IMR-90 (cell line): ENCODE data around the gene LENG9. TPM values are rescaled to one million over a fixed set of nuclear protein-coding genes. Genes with fewer than 3 reads are reported as not detected.

Source experiments
- ATAC-seq: fragments of 200-7000 bp; cut with Tn5 transposase; 2 replicates; pipeline ENCODE4 v1.9.1; 2020; ENCODE audit warnings: low read depth, mild to moderate bottlenecking, moderate library complexity
- BruUV-seq: library from RNA; stranded (reverse); fragments of 400-500 nt; replicated peaks from 2 replicates; lab custom pipeline; 2021; lab: Mats Ljungman, UMichigan
- CTCF ChIA-PET: fragments of 300-600 bp; formaldehyde crosslinking; extraction: SDS; loops from one replicate; lab custom pipeline; 2021; ENCODE audit warnings: antibody characterized with exemption; lab: Yijun Ruan, JAX
- POLR2A ChIA-PET: fragments of 300-600 bp; sonication (Branson Sonifier 250); formaldehyde crosslinking; loops from one replicate; lab custom pipeline; 2022; ENCODE audit warnings: antibody characterized with exemption; ENCODE audit not compliant: unreplicated experiment; lab: Charles Lee
- DNase-seq: peaks from one replicate; pipeline ENCODE4 v3.0.0; 2013
- H2AFZ ChIP-seq: replicated peaks from 2 replicates; pipeline ENCODE3; 2013; ENCODE audit warnings: low read length, mild to moderate bottlenecking; ENCODE audit not compliant: poor library complexity
- H2AK5ac ChIP-seq: 2 replicates; pipeline ENCODE4 v1.6.1; 2013; ENCODE audit warnings: low read depth, low read length, inconsistent platforms
- H2AK9ac ChIP-seq: replicated peaks from 2 replicates; pipeline ENCODE3; 2013; ENCODE audit warnings: mild to moderate bottlenecking, low read depth, low read length, moderate library complexity; ENCODE audit not compliant: poor library complexity
- H2BK120ac ChIP-seq: 2 replicates; pipeline ENCODE4 v1.6.1; 2013; ENCODE audit warnings: low read depth, low read length, inconsistent platforms
- H2BK15ac ChIP-seq: 3 replicates; pipeline ENCODE4 v1.6.1; 2013; ENCODE audit warnings: low read depth, low read length, inconsistent platforms
- H2BK20ac ChIP-seq: 2 replicates; pipeline ENCODE4 v1.6.1; 2013; ENCODE audit warnings: low read depth, mild to moderate bottlenecking, inconsistent platforms, low read length, moderate library complexity
- H2BK5ac ChIP-seq: 2 replicates; pipeline ENCODE4 v1.6.1; 2013; ENCODE audit warnings: mild to moderate bottlenecking, low read depth, low read length, inconsistent platforms; ENCODE audit not compliant: poor library complexity, severe bottlenecking
- H3K14ac ChIP-seq: replicated peaks from 2 replicates; pipeline ENCODE4 v1.6.1; 2013; ENCODE audit warnings: low read depth, low read length, inconsistent platforms
- H3K18ac ChIP-seq: 2 replicates; pipeline ENCODE4 v1.6.1; 2013; ENCODE audit warnings: low read depth, low read length, control low read depth
- H3K23ac ChIP-seq: 2 replicates; pipeline ENCODE4 v1.6.1; 2013; ENCODE audit warnings: low read depth, low read length, inconsistent platforms
- H3K27ac ChIP-seq: 2 replicates; pipeline ENCODE4 v1.5.1; 2013; ENCODE audit warnings: mild to moderate bottlenecking, control low read depth, low read length; ENCODE audit not compliant: insufficient read depth
- H3K27me3 ChIP-seq: 2 replicates; pipeline ENCODE4 v1.6.1; 2013; ENCODE audit warnings: low read length; ENCODE audit not compliant: control insufficient read depth, insufficient read depth
- H3K36me3 ChIP-seq: 2 replicates; pipeline ENCODE4 v1.6.1; 2013; ENCODE audit warnings: low read length, mixed read lengths; ENCODE audit not compliant: control insufficient read depth, insufficient read depth
- H3K4ac ChIP-seq: 2 replicates; pipeline ENCODE4 v1.6.1; 2013; ENCODE audit warnings: low read depth, low read length, inconsistent platforms
- H3K4me1 ChIP-seq: 2 replicates; pipeline ENCODE4 v1.6.1; 2013; ENCODE audit warnings: low read length, mixed read lengths; ENCODE audit not compliant: control insufficient read depth, insufficient read depth
- H3K4me2 ChIP-seq: 2 replicates; pipeline ENCODE4 v1.6.1; 2013; ENCODE audit warnings: low read depth, mild to moderate bottlenecking, control low read depth, low read length, moderate library complexity
- H3K4me3 ChIP-seq: 2 replicates; pipeline ENCODE4 v1.5.1; 2013; ENCODE audit warnings: low read depth, mild to moderate bottlenecking, control low read depth, low read length, moderate library complexity; ENCODE audit not compliant: insufficient read depth
- H3K56ac ChIP-seq: 2 replicates; pipeline ENCODE4 v1.6.1; 2013; ENCODE audit warnings: low read length, inconsistent platforms; ENCODE audit not compliant: insufficient read depth; ENCODE audit errors: extremely low read depth
- H3K79me1 ChIP-seq, 2 experiments: 2 replicates each; pipeline ENCODE4 v1.6.1; 2013; ENCODE audit warnings: low read length in 2 of 2, inconsistent platforms in 1 of 2, low read depth in 1 of 2
- H3K9ac ChIP-seq: 2 replicates; pipeline ENCODE4 v1.6.1; 2013; ENCODE audit warnings: low read depth, low read length, control low read depth
- H3K9me1 ChIP-seq: 2 replicates; pipeline ENCODE4 v1.6.1; 2013; ENCODE audit warnings: low read length, inconsistent platforms; ENCODE audit not compliant: insufficient read depth
- H3K9me3 ChIP-seq: 2 replicates; pipeline ENCODE4 v1.6.1; 2013; ENCODE audit warnings: low read length; ENCODE audit not compliant: control insufficient read depth, insufficient read depth
- H4K20me1 ChIP-seq: 2 replicates; pipeline ENCODE4 v1.6.1; 2013; ENCODE audit warnings: low read length, inconsistent platforms; ENCODE audit not compliant: insufficient read depth
- H4K5ac ChIP-seq: 2 replicates; pipeline ENCODE4 v1.6.1; 2013; ENCODE audit warnings: mild to moderate bottlenecking, low read depth, low read length, control low read depth
- H4K8ac ChIP-seq, 2 experiments: 2 replicates each; pipeline ENCODE4 v1.6.1; 2013; ENCODE audit warnings: low read depth in 2 of 2, low read length in 2 of 2, control low read depth in 1 of 2, inconsistent platforms in 1 of 2
- H4K91ac ChIP-seq: 2 replicates; pipeline ENCODE4 v1.6.1; 2013; ENCODE audit warnings: low read depth, low read length, inconsistent platforms; ENCODE audit not compliant: insufficient read depth
- BHLHE40 ChIP-seq: fragments of 150-350 bp; IDR thresholded peaks from 2 replicates; pipeline ENCODE4 v1.6.1; 2016; ENCODE audit warnings: mild to moderate bottlenecking, low read depth, low read length
- FOS ChIP-seq: fragments of 150-350 bp; IDR thresholded peaks from 2 replicates; pipeline ENCODE4 v1.6.1; 2016; ENCODE audit warnings: low read depth, low read length
- MAFK ChIP-seq: IDR thresholded peaks from 2 replicates; pipeline ENCODE4 v1.6.1; 2012; ENCODE audit warnings: low read depth, low read length, improper control_type of control experiment
- MAZ ChIP-seq: IDR thresholded peaks from 2 replicates; pipeline ENCODE4 v1.6.1; 2012; ENCODE audit warnings: low read depth, mild to moderate bottlenecking, low read length, improper control_type of control experiment, moderate library complexity, borderline replicate concordance
- MXI1 ChIP-seq: IDR thresholded peaks from 2 replicates; pipeline ENCODE4 v1.6.1; 2012; ENCODE audit warnings: low read depth, mild to moderate bottlenecking, low read length, moderate library complexity, borderline replicate concordance
- NFE2L2 ChIP-seq: fragments of 150-350 bp; IDR thresholded peaks from 2 replicates; pipeline ENCODE4 v1.6.1; 2016; ENCODE audit warnings: low read depth, mild to moderate bottlenecking, low read length
- POLR2A ChIP-seq: IDR thresholded peaks from 2 replicates; pipeline ENCODE4 v1.6.1; 2012; ENCODE audit warnings: mild to moderate bottlenecking, low read depth, low read length
- RAD21 ChIP-seq: IDR thresholded peaks from 2 replicates; pipeline ENCODE4 v1.6.1; 2012; ENCODE audit warnings: low read length, improper control_type of control experiment
- SMC3 ChIP-seq: fragments of 150-350 bp; IDR thresholded peaks from 2 replicates; pipeline ENCODE4 v1.6.1; 2016; ENCODE audit warnings: low read depth, mild to moderate bottlenecking, antibody characterized with exemption, low read length, moderate library complexity
- USF2 ChIP-seq: fragments of 150-350 bp; IDR thresholded peaks from 2 replicates; pipeline ENCODE4 v1.6.1; 2017; ENCODE audit warnings: mild to moderate bottlenecking, antibody characterized with exemption, low read length, low read depth
- WGBS, 2 experiments: methylation state at CpG; one replicate each; pipeline versions ENCODE4 v1.1.5 to v1.1.7; 2013; ENCODE audit warnings: missing lambda C conversion rate in 2 of 2; ENCODE audit not compliant: insufficient read length in 1 of 2; ENCODE audit errors: extremely low coverage in 2 of 2; 5-methylcytosine and 5-hydroxymethylcytosine counted together
- dilution Hi-C: fragments of 300-500 bp; cut with HindIII; formaldehyde crosslinking; loops from one replicate; pipeline ENCODE4 v1.14.3; 2018; ENCODE audit warnings: low sequenced_read_pairs; ENCODE audit not compliant: unreplicated experiment
- in situ Hi-C: fragments of 300-500 bp; cut with MboI; formaldehyde crosslinking; loops from 3 replicates; pipeline ENCODE4 v1.14.3; 2019; ENCODE audit warnings: low sequenced_read_pairs, inconsistent platforms, mixed read lengths
- intact Hi-C: fragments of 100-400 bp; cut with micrococcal nuclease; formaldehyde crosslinking; loops from 2 replicates; pipeline ENCODE4 v1.10.0; 2022
- polyA plus RNA-seq, 3 experiments: library from polyadenylated mRNA; depleted of rRNA; stranded (reverse); fragments of >200 nt; gene quantifications; 2 replicates each; pipeline ENCODE4 v1.2.3, GENCODE V29; 2012; ENCODE audit warnings: low replicate concordance in 1 of 3
- total RNA-seq: library from RNA; depleted of rRNA; stranded (reverse); fragments of >200 nt; gene quantifications from 2 replicates; pipeline ENCODE4 v1.2.3, GENCODE V29; 2012
- TF ChIP-seq, protein P1 (sequence below): conservative IDR thresholded peaks from 2 replicates; pipeline ENCODE4 v1.5.1; 2012; ENCODE audit warnings: mild to moderate bottlenecking, low read depth, low read length, improper control_type of control experiment

Gene LENG9
- total and polyA plus RNA-seq, 2 of the 4 experiments (the other 2 are of a cell fraction) = 0.94 to 1.1 TPM

DNA sequence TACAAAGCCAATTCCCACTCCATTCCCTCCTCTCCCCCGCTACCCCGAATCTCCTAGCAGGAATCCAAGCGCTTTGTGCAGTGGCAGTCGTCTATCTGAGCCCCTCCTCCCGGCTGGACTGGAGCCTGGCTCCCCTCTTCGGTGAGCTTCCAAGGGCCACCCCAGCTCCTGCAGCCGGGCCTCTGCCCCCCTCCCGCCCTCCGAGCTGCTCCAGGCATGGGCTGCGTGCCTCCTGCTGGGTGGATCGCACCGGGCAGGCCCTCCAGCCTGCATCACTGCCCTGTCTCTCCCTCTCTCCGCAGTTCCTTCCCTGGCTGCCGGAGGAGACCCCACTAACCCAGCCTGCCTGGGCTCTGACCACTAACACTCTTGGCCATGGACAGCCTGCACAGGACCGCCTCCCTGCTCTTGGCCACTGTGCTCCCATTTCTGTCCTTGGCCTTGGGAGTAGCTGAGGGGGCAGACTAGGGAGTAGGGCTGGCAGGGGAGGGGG is 27.5 kb downstream of the LENG9 start:
- H3K9me1 ChIP-seq = peaks cover 6% of the 10 kb centered on the region; the same call in 1 of the 2 replicates
- no peak overlapping the region for H3K56ac ChIP-seq
- H4K5ac ChIP-seq = no peak overlapping the region
- H3K23ac ChIP-seq = no peak overlapping the region
- no peak overlapping the region for H3K4ac ChIP-seq
- peaks cover 14% of the 10 kb centered on the region for H4K20me1 ChIP-seq
- H3K9me3 ChIP-seq = no peaks in the 10 kb centered on the region
- no peak overlapping the region for H3K14ac ChIP-seq
- H2BK20ac ChIP-seq = no peak overlapping the region
- 17% methylated on average over 7 of the region's 15 CpGs; no CpG with 5 or more reads in 1 of the 2 experiments for WGBS, 2 experiments
- dilution Hi-C loops = no loop called here
- H3K79me1 ChIP-seq = peaks cover 14 to 19% of the 10 kb centered on the region in 2 experiments
- H3K4me1 ChIP-seq = no peaks in the 10 kb centered on the region
- POLR2A ChIA-PET = no interaction called here
- CTCF ChIA-PET = interaction anchor here (0.6 kb wide), 1 partner anchor 12 kb away, joined by 4 read pairs; no protein-coding TSS in a partner anchor
- peaks cover 7% of the 10 kb centered on the region for H3K36me3 ChIP-seq
- no peak overlapping the region for H3K27ac ChIP-seq
- no peak overlapping the region for H2AK9ac ChIP-seq
- no peak overlapping the region for H3K4me2 ChIP-seq
- TF ChIP-seq SMC3 (no peak), NFE2L2 (no peak), USF2 (no peak), MAZ (no peak), FOS (no peak), MXI1 (no peak), BHLHE40 (no peak), RAD21 (no peak), POLR2A (no peak), MAFK (no peak)
- TF ChIP-seq, protein P1, sequence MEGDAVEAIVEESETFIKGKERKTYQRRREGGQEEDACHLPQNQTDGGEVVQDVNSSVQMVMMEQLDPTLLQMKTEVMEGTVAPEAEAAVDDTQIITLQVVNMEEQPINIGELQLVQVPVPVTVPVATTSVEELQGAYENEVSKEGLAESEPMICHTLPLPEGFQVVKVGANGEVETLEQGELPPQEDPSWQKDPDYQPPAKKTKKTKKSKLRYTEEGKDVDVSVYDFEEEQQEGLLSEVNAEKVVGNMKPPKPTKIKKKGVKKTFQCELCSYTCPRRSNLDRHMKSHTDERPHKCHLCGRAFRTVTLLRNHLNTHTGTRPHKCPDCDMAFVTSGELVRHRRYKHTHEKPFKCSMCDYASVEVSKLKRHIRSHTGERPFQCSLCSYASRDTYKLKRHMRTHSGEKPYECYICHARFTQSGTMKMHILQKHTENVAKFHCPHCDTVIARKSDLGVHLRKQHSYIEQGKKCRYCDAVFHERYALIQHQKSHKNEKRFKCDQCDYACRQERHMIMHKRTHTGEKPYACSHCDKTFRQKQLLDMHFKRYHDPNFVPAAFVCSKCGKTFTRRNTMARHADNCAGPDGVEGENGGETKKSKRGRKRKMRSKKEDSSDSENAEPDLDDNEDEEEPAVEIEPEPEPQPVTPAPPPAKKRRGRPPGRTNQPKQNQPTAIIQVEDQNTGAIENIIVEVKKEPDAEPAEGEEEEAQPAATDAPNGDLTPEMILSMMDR = no peak
- no peak overlapping the region for H2AFZ ChIP-seq
- no peak overlapping the region for H2BK5ac ChIP-seq
- no peak for DNase-seq
- H2BK15ac ChIP-seq = no peak overlapping the region
- no peak overlapping the region for H4K8ac ChIP-seq
- no peak; the same call in 1 of the 2 replicates for ATAC-seq
- no peak overlapping the region for H3K9ac ChIP-seq
- no peaks in the 10 kb centered on the region for H3K27me3 ChIP-seq
- no peak overlapping the region for H2AK5ac ChIP-seq
- intact Hi-C loops = no loop called here
- no peak overlapping the region for H3K4me3 ChIP-seq
- no TSS peak for BruUV-seq
- no peak overlapping the region for H4K91ac ChIP-seq
- no peak overlapping the region for H2BK120ac ChIP-seq
- in situ Hi-C loops = no loop called here
- no peak overlapping the region for H3K18ac ChIP-seq
